ENCODE results near the gene NTRK2. TPM values are rescaled to one million over a fixed set of nuclear protein-coding genes. Genes with fewer than 3 reads are reported as not detected.

The NTRK2 gene
- total RNA-seq, 6 experiments from 2014 or later: 0.18 to 0.49 (median 0.30) TPM

DNA sequence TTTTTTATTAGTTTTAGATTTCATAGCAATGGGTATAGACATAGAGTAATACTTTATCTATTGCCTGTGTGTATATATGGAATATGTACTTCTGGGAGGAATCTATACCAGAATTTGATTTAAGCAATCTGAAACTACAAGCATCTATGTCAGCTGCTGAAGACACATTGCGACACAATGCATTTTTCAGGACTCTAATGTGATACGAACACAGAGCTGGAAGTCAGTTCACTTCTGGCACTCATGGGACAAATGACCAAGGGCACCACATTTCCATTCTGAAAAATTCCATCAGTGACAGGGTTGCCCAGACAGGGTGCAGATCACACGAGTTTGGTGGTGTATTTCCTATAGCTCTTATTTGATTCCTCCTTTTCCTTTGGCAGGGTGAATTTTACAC is 259.5 kb downstream of the NTRK2 start:
- no peaks in the 10 kb centered on the region for H3K27me3 ChIP-seq
- ATAC-seq: no peak
- peaks cover 0 to 2% (median 0%) of the 10 kb centered on the region in 4 donors for H3K9me3 ChIP-seq
- TF ChIP-seq POLR2A (IDR thresholded peaks at IDR 0.05): no peak
- TF ChIP-seq, protein P1, sequence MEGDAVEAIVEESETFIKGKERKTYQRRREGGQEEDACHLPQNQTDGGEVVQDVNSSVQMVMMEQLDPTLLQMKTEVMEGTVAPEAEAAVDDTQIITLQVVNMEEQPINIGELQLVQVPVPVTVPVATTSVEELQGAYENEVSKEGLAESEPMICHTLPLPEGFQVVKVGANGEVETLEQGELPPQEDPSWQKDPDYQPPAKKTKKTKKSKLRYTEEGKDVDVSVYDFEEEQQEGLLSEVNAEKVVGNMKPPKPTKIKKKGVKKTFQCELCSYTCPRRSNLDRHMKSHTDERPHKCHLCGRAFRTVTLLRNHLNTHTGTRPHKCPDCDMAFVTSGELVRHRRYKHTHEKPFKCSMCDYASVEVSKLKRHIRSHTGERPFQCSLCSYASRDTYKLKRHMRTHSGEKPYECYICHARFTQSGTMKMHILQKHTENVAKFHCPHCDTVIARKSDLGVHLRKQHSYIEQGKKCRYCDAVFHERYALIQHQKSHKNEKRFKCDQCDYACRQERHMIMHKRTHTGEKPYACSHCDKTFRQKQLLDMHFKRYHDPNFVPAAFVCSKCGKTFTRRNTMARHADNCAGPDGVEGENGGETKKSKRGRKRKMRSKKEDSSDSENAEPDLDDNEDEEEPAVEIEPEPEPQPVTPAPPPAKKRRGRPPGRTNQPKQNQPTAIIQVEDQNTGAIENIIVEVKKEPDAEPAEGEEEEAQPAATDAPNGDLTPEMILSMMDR (IDR thresholded peaks at IDR 0.05): no peak
- no peak overlapping the region for H3K4me3 ChIP-seq
- H3K4me1 ChIP-seq: no peaks in the 10 kb centered on the region
- 56% methylated on average over 3 of the region's 3 CpGs for WGBS (ENCODE audit: insufficient coverage, low coverage, low lambda C conversion rate, missing lambda C conversion rate)
- DNase-seq: no peak
- no peak overlapping the region for H3K27ac ChIP-seq
- H3K36me3 ChIP-seq: no peaks in the 10 kb centered on the region
- intact Hi-C loops (cut with DNase I): no loop called here

DNA sequence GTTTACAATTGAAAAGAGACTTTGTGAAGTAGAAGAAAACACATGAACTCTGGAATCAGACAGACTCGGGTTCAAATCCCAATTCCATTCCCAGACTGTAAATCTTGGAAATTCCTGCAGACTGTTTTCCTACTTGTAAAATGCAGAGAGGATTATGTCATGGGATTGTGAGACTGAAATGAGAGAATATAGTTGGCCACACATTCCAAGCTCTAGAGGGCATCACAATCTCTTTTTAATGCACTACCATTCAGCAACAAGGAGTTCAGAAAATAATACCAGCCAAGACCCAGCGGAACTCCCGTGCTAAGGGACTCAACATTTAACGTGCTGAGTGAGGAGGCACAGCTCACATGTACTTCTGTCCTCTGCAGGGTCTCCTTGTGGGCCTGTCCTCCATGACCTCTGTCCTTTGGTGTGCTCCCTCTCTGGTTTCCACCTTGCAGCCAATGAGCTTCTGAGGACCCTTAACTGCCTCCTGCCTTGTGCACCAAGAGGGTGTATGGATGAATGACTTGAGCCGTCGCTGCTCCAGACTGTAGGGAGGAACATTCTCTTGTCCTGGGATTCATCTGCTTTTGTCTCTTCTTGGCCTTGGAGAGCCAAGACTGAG is 263.5 kb downstream of the NTRK2 start:
- DNase-seq (no peak), ATAC-seq (no peak)
- Histone ChIP-seq H3K27me3 (no peaks in the 10 kb centered on the region), H3K4me3 (no peak overlapping the region), H3K36me3 (no peaks in the 10 kb centered on the region), H3K27ac (no peak overlapping the region), H3K4me1 (no peaks in the 10 kb centered on the region), H3K9me3 (peaks cover 0 to 2% (median 0%) of the 10 kb centered on the region in 4 donors)
- 71% methylated on average over 5 of the region's 6 CpGs for WGBS (ENCODE audit: insufficient coverage, low coverage, low lambda C conversion rate, missing lambda C conversion rate)
- TF ChIP-seq, protein P1 (IDR thresholded peaks at IDR 0.05): no peak
- no peak for TF ChIP-seq POLR2A (IDR thresholded peaks at IDR 0.05)
- intact Hi-C loops (cut with DNase I): no loop called here

DNA sequence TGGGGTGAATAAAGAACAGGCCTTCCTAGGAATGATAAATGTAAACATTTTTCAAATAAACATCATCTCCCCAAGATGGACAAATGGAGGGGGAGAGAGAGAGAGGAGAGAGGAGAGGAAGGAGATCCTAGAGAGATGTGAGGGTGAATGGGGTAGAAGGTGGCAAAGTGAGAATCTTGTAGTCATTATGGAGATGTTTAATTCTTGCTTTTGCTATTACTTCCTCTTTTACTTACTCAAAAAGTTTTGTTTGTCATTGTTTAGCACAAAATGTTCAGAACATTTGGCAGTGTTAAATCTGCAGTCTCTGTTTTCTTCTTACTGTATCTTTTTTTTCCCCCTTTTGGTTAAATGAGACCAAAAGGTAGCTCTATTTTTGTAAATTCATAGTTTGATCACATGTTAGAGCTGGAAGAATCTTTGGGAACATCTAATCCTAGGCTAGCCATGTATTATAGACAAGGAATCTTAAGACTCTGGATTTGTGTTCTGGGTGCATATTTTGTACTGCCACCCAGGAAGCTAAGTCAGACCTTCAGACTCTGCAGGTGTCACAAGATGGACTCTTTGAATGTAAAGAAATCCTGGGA is 266.1 kb downstream of the NTRK2 start:
- no peak for ATAC-seq
- Histone ChIP-seq H3K4me1 (no peaks in the 10 kb centered on the region), H3K4me3 (no peak overlapping the region), H3K9me3 (no peaks in the 10 kb centered on the region), H3K27ac (no peak overlapping the region), H3K36me3 (no peaks in the 10 kb centered on the region), H3K27me3 (no peaks in the 10 kb centered on the region)
- TF ChIP-seq, protein P1 (IDR thresholded peaks at IDR 0.05): no peak
- no peak for TF ChIP-seq POLR2A (IDR thresholded peaks at IDR 0.05)
- intact Hi-C loops (cut with DNase I): no loop called here
- no peak for DNase-seq

DNA sequence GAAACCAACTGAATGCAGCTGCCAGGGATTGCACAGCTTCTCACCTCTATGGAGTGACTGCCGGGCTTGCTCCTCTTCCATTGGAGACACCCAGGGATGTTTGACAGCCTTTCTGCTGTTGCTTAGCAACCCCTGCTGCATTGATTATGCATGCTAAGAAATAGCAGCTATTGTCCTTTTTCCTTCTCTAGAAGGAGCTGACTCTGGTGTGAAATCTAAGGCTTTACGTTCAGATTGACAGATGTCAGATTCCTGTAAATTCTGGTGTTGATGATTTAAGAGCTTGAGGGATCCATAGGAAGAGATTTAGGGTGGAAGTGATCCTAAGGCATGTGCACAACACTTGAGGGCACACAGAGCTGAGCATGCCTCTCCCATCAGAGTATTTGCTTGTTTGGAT is 267.7 kb downstream of the NTRK2 start:
- ATAC-seq: no peak
- Histone ChIP-seq H3K4me1 (no peaks in the 10 kb centered on the region), H3K27me3 (no peaks in the 10 kb centered on the region), H3K4me3 (no peak overlapping the region), H3K9me3 (no peaks in the 10 kb centered on the region), H3K27ac (no peak overlapping the region), H3K36me3 (no peaks in the 10 kb centered on the region)
- 35% methylated on average over 2 of the region's 2 CpGs for WGBS (ENCODE audit: insufficient coverage, low coverage, low lambda C conversion rate, missing lambda C conversion rate)
- intact Hi-C loops (cut with DNase I): no loop called here
- DNase-seq: no peak
- TF ChIP-seq POLR2A (IDR thresholded peaks at IDR 0.05): no peak
- TF ChIP-seq, protein P1 (IDR thresholded peaks at IDR 0.05): no peak
